Measurements from ENCODE around the gene RFPL3.
"Not testable (repeated sequence)": the region's sequence is repeated elsewhere in the genome, so short reads cannot be mapped to it uniquely, and the experiment has no call there.

The RFPL3 gene

DNA sequence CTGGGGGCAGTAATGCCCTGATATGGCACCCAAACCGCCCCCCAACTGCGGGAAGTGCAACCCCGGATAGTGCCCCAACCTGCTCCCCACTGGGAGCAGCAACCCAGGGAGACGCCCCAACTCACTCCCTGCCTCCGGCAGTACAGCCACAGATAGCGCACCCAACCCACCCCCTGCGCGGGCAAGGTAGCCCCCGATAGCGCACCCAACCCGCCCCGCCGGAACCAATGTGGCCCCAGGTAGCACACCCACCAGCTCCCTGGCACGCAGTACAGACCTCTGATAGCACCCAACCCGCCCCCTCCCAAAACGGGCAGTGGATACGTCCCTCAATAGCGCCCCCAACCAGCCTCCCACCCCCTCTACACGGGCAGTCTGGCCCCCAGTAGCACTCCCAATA is 3.8 kb upstream of the RFPL3 start:
- TF ChIP-seq, protein P1, sequence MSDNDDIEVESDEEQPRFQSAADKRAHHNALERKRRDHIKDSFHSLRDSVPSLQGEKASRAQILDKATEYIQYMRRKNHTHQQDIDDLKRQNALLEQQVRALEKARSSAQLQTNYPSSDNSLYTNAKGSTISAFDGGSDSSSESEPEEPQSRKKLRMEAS (IDR thresholded peaks at IDR 0.05; ENCODE audit: low read depth, low read length), result no peak
- TF ChIP-seq, protein P2, sequence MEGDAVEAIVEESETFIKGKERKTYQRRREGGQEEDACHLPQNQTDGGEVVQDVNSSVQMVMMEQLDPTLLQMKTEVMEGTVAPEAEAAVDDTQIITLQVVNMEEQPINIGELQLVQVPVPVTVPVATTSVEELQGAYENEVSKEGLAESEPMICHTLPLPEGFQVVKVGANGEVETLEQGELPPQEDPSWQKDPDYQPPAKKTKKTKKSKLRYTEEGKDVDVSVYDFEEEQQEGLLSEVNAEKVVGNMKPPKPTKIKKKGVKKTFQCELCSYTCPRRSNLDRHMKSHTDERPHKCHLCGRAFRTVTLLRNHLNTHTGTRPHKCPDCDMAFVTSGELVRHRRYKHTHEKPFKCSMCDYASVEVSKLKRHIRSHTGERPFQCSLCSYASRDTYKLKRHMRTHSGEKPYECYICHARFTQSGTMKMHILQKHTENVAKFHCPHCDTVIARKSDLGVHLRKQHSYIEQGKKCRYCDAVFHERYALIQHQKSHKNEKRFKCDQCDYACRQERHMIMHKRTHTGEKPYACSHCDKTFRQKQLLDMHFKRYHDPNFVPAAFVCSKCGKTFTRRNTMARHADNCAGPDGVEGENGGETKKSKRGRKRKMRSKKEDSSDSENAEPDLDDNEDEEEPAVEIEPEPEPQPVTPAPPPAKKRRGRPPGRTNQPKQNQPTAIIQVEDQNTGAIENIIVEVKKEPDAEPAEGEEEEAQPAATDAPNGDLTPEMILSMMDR (IDR thresholded peaks at IDR 0.05; ENCODE audit: low read depth, low read length), result no peak
- TF ChIP-seq POLR2A (IDR thresholded peaks at IDR 0.05; ENCODE audit: extremely low read depth, insufficient read length), result no peak
- no peak for TF ChIP-seq MYC (IDR thresholded peaks at IDR 0.05; ENCODE audit: low read depth, low read length)
- DNase-seq (ENCODE audit: low read depth), result no peak
- no peak overlapping the region for H3K4me3 ChIP-seq (ENCODE audit: low read depth, low read length)

DNA sequence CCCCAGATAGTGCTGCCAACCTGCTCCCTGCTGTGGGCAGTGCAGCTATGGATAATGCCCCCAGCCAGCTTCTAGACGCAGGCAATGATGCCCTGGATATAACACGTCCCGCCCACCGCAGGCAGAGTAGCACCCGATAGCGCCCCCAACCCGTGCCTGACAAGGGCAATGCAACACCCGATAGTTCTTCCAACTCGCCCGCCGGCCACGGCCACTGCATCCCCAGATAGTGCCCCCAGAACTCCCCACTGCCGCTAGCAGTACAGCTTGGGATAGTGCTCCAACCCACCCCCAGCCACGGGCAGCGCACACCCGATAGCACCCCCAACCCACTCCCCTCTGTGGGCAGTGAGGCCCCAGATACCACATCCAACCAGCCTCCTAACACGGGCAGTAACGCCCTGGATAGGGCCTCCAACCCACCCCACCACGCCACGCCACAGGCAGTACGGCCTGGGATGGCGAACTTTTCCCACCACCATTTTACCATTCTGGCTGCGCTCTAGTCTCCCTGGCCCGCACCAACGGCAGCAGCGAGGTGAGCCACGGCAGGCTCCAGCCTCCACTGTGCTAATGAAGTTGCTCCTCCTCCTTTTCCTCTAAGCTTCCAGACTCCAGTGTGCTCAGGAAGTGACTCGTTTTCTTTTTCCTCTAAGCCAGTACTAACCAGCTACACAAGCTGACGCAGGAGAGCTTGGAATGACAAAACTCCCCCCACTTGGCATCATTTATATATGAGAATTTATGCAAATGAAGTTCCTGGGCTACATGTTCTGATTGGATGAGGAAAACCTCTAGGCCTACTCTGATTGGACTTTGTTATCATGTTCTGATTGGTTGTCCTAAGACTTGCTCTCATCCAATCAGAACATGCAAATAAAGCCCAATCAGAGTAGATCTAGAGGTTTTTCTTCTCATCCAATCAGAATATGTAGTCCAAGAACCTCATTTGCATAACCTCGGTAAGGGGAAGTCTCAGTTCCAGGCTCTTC is 3.0 kb upstream of the RFPL3 start:
- H3K4me3 ChIP-seq (ENCODE audit: low read depth, low read length), result no peak overlapping the region
- TF ChIP-seq POLR2A (IDR thresholded peaks at IDR 0.05; ENCODE audit: extremely low read depth, insufficient read length) (no peak), MYC (IDR thresholded peaks at IDR 0.05; ENCODE audit: low read depth, low read length) (no peak)
- TF ChIP-seq, protein P1 (IDR thresholded peaks at IDR 0.05; ENCODE audit: low read depth, low read length), result no peak
- TF ChIP-seq, protein P2 (IDR thresholded peaks at IDR 0.05; ENCODE audit: low read depth, low read length), result no peak
- DNase-seq (ENCODE audit: low read depth), result peak; percentile 18

GRCh38 chr22:32355760-32356159 is 1.9 kb upstream of the RFPL3 start:
- no peak overlapping the region for H3K4me3 ChIP-seq (ENCODE audit: low read depth, low read length)
- TF ChIP-seq MYC (IDR thresholded peaks at IDR 0.05; ENCODE audit: low read depth, low read length), result no peak
- TF ChIP-seq, protein P2 (IDR thresholded peaks at IDR 0.05; ENCODE audit: low read depth, low read length), result no peak
- TF ChIP-seq, protein P1 (IDR thresholded peaks at IDR 0.05; ENCODE audit: low read depth, low read length), result no peak
- no peak for TF ChIP-seq POLR2A (IDR thresholded peaks at IDR 0.05; ENCODE audit: extremely low read depth, insufficient read length)
- no peak for DNase-seq (ENCODE audit: low read depth)

DNA sequence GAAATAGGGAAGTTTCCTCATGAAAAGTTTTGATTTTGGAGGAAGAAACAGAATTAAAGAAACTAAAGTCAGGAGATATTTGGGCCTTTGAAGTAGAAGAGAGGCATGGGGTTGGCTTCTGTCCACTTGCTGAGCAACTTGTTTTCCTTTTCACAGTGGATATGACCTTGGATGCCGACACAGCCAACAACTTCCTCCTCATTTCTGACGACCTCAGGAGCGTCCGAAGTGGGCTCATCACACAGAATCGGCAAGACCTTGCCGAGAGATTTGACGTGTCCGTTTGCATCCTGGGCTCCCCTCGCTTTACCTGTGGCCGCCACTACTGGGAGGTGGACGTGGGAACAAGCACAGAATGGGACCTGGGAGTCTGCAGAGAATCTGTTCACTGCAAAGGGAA is 2.4 kb downstream of the RFPL3 start:
- H3K4me3 ChIP-seq (ENCODE audit: low read depth, low read length); DNase-seq (ENCODE audit: low read depth): not testable (repeated sequence)

DNA sequence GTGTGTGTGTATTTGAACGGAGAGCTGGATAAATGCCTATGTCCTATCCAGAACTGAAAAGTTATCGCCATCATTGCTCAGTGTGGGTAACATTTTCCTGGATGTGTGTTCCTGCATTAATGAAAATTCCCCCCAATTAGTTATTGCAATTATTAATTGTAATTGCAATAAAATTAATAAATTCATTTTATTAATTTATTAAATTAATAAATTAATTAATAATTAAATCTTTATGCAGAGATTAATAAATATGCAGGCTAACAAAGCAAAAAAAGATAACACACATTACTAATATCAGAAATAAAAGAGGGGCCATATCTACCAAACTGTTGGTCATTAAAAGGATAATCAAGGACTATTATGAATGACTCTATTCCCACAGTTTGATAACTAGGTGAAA is 3.6 kb downstream of the RFPL3 start:
- TF ChIP-seq, protein P1 (IDR thresholded peaks at IDR 0.05; ENCODE audit: low read depth, low read length), result no peak
- TF ChIP-seq MYC (IDR thresholded peaks at IDR 0.05; ENCODE audit: low read depth, low read length), result no peak
- TF ChIP-seq, protein P2 (IDR thresholded peaks at IDR 0.05; ENCODE audit: low read depth, low read length), result no peak
- no peak for TF ChIP-seq POLR2A (IDR thresholded peaks at IDR 0.05; ENCODE audit: extremely low read depth, insufficient read length)
- H3K4me3 ChIP-seq (ENCODE audit: low read depth, low read length), result no peak overlapping the region
- DNase-seq (ENCODE audit: low read depth), result no peak

DNA sequence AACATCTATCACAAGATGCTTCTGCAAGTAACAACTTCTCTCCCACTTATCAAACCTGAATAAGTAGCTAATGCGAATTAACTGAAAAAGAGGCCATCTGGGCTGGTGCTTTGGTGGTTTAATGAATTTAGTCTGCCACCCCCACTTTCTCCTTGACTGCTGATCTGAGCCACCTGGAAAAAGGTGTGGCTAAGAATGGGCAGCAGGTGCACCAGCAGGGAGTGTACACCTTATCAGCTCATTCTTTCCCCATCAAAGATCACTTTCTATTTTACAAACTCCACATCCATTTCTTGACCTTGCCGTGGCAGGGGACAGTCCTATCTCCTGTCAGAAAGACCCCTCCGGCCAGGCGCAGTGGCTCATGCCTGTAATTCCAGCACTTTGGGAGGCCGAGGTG is 6.5 kb downstream of the RFPL3 start:
- DNase-seq (ENCODE audit: low read depth), result no peak
- TF ChIP-seq POLR2A (IDR thresholded peaks at IDR 0.05; ENCODE audit: extremely low read depth, insufficient read length) (no peak), MYC (IDR thresholded peaks at IDR 0.05; ENCODE audit: low read depth, low read length) (no peak)
- TF ChIP-seq, protein P1 (IDR thresholded peaks at IDR 0.05; ENCODE audit: low read depth, low read length), result no peak
- TF ChIP-seq, protein P2 (IDR thresholded peaks at IDR 0.05; ENCODE audit: low read depth, low read length), result no peak
- H3K4me3 ChIP-seq (ENCODE audit: low read depth, low read length), result no peak overlapping the region
